ENCODE results near the gene HMCN2.

Gene HMCN2

DNA sequence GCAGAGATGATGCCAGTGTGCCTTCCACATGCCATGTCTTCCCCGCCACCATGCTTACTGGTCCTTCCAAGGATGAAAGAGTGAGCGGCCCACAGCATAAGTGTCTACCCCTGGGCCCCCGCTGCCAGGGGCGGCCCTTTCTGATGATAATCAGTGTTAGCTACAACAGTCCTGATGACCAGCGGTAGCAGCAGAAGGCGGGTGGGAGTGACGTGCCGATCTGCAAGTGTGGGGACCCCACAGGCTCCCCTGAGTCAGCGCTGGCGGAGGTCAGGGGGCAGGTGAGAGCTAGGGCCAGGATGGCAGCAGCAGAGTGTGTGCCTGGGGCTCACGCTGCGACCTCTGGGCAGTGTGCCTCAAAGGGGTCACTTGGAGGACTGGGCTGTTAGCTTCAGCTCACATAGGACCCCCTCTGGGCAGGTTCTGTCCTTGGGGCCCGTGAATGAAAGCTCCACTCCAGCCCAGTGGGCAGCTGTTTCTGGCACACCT is 80.4 kb downstream of the HMCN2 start:
- no peak for DNase-seq (ENCODE audit: low spot score)

DNA sequence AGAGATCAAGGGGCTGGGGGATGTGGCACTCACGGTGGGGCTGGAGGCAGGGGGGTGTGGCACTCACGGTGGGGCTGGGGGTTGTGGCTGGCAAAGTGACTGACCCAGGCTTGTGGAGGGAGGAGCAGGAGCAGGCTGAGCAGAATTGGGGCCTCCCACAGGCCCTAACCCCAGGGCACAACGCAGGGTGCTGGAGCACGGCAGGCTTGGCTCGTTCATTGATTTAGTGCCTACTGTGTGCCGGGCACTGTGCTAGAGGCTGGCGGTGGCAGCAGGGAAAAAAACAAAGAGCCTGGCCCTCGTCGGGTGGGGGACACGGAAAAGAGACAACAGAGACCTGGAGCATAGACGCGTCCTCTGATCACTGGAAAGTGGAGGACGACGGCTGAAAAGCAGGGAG is 80.9 kb downstream of the HMCN2 start:
- no peak for DNase-seq (ENCODE audit: low spot score)

DNA sequence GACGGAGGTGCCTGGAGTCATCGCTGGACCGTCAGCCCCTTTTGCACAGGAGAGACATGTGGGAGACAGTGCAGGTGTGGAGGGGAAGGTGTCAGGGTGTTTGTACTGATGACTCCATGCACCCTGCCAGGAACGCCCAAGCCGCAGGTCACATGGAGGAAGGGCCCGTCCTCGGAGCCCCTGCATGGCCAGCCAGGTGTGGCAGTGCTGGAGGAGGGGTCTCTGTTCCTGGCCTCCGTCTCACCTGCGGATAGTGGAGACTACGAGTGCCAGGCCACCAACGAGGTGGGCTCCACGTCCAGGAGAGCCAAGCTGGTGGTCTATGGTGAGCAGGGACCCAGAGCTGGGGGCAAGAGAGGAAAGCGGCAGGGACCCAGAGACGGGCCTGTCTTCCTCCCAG is 81.5 kb downstream of the HMCN2 start:
- no peak for DNase-seq (ENCODE audit: low spot score)

DNA sequence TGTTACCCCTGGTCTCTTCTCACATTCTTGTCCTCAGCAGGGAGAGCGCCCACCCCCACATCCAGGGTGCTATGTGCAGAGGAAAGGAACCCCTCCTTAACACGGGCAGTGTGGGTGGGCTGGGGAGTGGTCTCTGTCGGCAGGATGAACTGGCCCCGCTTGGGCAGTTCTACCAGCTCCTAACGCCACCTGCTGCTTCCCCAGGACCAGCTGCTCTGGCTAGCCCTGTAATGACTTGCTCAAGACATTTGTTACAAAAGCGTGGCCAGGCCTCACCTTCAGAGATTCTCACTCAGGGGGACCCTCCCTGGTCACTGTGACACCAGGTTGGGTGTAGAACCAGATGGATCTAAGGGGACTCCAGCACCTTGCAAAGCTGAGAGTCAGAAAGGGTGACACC is 82.4 kb downstream of the HMCN2 start:
- DNase-seq (ENCODE audit: low spot score), result no peak

DNA sequence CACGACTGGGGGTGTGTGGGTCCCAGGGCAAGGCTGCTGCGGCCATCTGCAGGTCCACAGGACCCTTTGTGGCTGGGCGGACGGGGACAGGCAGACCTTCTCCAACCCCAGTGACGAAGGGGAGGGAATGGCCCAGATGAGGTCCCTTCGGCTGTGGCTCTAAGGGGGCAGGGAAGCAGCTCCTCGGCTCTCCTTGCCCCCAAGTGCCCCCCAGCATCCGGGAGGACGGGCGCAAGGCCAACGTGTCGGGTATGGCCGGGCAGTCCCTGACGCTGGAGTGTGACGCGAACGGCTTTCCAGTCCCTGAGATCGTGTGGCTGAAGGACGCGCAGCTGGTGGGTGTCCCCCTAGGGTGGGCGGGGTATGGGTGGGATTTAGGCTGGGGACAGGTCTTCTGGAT is 82.8 kb downstream of the HMCN2 start:
- no peak for DNase-seq (ENCODE audit: low spot score)

DNA sequence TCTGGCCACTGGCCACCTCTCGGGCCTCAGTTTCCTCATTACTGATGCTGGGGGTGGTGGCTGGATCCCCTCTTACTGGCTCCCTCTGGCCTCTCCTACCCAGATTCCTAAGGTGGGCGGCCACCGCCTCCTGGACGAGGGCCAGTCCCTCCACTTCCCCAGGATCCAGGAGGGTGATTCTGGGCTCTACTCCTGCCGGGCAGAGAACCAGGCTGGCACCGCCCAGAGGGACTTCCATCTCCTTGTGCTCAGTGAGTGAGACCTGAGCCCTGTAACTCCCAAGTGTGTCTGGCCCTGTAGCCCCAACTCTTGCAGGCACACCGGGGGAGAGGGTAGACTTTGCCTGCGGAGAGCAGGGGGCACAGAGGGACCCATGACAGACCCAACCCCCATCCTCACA is 83.3 kb downstream of the HMCN2 start:
- DNase-seq (ENCODE audit: low spot score), result no peak

DNA sequence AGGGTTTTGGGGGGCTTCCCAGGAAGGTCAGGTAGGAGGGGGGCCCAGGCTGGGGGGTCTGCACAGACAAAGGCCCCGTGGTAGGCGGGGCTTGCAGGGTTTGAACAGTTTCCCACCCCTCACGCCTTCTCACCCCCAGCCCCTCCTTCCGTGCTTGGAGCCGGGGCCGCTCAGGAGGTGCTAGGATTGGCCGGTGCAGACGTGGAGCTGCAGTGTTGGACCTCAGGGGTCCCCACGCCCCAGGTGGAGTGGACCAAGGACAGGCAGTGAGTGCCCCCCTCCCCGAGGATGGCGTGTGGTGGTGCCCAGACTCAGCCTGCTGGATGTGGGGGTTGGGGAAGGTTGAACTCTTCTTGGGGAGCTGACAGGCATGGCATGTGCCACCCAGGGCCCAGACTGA is 83.8 kb downstream of the HMCN2 start:
- no peak for DNase-seq (ENCODE audit: low spot score)

DNA sequence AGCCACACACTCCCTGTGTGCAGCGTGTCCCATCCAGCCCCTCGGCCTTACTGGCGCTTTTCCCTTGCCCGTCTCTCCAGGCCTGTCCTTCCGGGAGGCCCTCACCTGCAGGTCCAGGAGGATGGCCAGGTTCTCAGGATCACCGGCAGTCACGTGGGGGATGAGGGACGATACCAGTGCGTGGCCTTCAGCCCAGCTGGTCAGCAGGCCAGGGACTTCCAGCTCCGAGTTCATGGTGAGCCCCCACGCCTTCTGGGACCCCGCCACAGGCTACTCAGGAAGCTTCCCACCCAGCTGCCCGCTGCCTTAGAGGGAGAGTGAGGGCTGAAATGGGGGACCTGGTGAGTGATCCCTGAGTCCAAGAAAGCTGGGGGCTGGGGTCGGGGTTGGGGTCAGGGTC is 85.8 kb downstream of the HMCN2 start:
- no peak for DNase-seq (ENCODE audit: low spot score)

DNA sequence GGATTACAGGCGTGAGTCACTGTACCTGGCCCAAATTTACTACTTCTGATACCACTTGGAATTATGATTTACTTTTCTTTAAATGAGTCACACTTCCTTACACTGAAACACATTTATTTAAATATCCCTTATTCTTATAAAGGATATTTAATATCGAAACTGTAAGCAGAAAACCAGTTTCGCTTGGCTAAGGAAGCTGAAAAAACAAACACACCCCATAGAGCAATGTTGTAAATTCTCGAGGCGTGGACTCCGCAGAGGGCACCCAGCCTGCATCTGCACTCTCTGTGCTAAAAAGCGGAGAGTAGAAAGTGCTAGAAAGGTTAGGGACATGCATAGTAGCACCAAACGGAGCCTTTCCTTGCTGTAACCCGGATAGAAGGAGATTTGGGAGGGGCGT is 86.5 kb downstream of the HMCN2 start:
- DNase-seq (ENCODE audit: low spot score), result no peak

DNA sequence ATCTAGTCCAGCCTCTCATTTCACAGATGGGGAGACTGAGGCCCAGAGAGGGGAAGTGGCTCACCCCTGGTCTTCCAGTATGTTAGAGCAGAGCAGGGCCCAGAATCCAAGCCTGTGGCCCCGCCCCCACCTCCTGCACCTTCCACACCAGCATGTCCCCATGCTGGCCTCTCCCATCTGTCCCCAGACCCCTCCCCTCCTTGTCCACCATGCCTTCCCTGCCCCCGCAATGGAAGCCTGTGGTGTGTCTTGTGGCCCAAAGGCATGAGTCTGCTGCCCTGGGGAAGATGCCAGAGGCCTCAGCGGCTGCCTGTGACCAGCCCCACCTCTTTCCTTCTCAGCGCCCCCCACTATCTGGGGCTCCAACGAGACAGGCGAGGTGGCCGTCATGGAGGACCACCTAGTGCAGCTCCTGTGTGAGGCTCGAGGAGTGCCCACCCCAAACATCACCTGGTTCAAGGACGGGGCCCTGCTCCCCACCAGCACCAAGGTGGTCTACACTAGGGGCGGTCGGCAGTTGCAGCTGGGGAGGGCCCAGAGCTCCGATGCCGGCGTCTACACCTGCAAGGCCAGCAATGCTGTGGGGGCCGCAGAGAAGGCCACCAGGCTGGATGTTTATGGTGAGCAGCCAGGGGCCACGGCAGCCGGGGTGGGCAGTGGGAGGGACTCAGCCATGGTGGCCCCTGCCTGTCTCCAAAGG is 87.2 kb downstream of the HMCN2 start:
- DNase-seq (ENCODE audit: low spot score), result no peak

DNA sequence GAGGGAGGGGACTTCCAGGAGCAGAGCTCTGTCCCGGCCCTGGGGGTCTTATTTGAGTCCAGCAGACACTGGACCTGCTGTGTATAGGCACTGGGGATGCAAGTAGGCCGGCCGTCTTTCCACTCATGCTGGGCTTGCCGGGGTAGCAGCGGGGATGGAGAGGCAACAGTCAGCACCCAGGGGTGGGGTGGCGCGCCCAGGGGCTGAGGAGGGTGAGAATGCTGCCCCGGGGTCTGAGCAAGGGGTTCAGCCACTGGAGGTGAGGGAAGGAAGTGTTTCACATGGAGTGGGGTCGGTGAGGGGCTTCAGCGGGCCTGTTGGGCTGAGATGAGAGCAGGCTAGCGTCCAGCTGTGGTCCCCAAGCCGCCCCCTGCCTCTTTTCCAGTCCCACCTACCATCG is 88.8 kb downstream of the HMCN2 start:
- no peak for DNase-seq (ENCODE audit: low spot score)

DNA sequence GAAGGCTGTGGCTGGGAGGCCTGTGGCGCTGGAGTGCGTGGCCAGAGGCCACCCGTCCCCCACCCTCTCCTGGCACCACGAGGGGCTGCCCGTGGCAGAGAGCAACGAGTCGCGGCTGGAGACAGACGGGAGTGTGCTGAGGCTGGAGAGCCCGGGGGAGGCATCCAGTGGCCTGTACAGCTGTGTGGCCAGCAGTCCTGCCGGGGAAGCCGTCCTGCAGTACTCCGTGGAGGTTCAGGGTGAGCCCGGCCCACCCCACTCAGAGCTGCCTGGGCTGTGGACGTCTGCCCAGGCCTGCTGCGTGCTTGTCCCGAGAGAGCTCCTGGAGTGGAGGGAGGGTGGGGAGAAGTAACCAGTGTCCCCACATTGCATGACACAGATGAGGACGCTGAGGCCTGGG is 89.2 kb downstream of the HMCN2 start:
- DNase-seq (ENCODE audit: low spot score), result no peak

DNA sequence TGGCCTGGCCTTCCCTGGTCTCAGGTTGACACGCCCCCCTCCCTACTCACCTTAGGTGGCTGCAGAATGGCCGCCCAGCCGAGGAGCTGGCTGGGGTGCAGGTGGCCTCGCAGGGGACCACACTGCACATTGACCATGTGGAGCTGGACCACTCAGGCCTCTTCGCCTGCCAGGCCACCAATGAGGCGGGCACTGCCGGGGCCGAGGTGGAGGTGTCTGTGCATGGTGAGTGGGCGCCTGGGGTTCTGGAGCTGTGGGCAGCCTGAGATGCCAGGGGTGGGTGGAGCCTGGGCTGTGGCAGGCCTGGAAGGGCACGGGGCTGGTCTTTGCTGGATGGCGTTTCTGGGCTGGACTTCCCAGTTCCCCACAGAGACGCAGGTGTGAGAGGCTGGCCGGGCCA is 90.5 kb downstream of the HMCN2 start:
- no peak for DNase-seq (ENCODE audit: low spot score)

DNA sequence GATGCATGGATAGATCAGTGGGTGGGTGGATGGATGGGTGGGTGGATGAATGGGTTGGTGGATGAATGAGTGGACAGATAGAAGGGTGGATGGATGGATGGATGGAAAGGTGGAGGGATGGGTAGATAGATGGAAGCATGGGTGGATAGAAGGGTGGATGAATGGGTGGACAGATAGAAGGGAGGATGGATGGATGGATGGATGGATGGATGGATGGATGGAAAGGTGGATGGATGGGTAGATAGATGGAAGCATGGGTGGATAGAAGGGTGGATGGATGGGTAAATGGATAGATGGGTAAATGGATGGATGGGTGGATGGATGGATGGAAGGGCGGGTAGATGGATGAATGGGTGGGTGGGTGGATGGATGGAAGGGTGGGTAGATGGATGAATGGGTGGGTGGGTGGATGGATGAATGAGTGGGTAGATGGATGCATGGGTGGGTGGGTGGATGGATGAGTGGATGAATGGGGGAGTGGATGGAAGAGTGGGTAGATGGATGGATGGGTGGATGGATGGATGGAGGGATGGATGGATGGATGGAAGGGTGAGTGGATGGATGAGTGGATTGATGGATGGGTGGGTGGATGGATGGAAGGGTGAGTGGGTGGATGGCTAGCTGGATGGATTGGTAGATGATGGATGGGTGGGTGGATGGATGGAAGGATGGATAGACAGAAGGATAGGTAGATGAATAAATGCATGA is 91.5 kb downstream of the HMCN2 start:
- no peak for DNase-seq (ENCODE audit: low spot score)

DNA sequence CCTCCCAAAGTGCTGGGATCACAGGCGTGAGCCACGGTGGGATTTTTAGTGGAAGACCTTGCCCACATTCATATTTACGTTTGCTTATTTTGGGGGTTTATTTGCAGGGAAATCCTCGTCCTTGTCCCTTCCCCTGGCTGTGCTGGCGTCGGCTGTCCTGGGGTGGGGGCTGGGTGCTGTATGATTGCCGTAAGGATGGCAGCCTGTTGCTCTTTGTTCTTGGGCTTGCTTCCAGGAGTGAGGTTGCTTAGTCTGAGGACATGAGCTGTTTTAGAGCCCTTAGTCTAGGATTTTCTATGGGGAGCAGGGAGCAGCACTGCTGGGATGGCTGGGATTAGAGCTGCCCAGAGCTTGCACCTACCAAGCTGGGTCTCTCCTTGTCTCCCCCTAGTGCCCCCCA is 93.4 kb downstream of the HMCN2 start:
- no peak for DNase-seq (ENCODE audit: low spot score)

DNA sequence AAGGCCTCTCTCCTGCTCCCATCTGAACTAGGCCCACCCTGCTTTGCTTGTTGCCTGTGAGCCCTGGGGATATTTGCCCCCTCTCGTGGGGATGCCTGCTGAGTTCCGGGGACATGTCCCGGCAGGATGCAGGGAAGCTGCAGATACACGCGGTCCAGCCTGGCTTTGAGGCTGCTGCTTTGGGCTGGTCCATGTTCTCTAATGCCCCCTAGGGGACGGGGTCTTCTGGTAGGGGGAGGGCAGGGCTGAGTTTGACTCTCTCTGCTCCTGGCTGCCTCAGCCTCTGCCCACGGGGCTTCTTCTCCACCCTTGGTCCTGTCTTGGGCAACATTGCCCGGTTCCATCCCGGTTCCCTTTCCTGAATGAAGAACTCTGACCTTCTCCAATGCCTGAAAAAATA is 94.3 kb downstream of the HMCN2 start:
- DNase-seq (ENCODE audit: low spot score), result no peak

DNA sequence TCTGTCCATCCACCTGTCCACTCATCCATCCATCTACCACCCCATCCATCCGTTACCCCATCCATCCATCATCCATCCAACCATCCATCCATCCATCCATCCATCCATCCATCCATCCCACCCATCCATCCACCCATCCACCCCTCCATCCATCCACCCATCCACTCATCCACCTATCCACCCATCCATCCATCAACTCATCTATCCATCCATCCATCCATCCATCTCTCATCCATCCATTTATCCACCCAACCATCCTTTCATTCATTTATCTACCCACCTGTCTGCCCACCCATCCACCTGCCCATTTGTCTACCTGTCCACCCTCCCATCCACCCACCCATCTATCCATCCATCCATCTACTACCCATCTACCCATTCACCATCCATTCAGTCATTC is 95.1 kb downstream of the HMCN2 start:
- DNase-seq (ENCODE audit: low spot score), result no peak

DNA sequence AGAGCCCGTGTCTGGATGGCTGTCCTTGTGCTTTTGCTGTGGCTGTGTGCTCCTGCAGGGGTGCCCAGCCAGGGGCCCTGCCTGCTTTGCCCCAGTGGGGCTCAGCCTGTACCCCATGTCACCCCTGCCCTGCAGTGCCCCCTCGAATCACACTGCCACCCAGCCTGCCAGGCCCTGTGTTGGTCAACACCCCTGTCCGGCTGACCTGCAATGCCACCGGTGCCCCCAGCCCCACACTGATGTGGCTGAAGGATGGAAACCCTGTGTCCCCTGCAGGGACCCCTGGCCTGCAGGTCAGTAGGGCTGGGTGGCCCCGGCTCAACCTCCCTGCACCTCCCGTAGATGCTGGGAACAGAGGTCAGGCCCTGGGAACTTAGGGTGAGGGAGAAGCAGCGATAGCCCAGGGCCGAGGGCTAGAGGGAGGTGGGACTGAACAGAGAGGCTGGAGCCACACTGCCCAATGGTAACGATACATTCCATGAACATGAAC is 96.4 kb downstream of the HMCN2 start:
- DNase-seq (ENCODE audit: low spot score), result no peak

DNA sequence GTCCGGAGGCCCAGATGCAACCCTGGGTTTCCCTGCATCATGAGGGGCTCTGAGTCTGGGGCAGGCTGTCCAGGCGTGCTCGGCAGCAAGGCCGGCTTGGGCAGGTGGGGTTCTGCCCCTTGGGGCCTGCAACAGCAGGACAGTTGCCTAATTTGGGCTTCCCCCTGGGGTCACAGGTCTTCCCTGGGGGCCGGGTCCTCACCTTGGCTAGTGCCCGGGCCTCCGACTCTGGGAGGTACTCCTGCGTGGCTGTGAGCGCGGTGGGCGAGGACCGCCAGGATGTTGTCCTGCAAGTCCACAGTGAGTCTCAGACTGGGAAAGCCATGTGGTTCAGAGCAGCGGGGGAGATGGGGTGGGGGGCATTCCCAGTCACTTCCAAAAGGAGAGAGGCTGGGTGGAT is 97.1 kb downstream of the HMCN2 start:
- DNase-seq (ENCODE audit: low spot score), result no peak

DNA sequence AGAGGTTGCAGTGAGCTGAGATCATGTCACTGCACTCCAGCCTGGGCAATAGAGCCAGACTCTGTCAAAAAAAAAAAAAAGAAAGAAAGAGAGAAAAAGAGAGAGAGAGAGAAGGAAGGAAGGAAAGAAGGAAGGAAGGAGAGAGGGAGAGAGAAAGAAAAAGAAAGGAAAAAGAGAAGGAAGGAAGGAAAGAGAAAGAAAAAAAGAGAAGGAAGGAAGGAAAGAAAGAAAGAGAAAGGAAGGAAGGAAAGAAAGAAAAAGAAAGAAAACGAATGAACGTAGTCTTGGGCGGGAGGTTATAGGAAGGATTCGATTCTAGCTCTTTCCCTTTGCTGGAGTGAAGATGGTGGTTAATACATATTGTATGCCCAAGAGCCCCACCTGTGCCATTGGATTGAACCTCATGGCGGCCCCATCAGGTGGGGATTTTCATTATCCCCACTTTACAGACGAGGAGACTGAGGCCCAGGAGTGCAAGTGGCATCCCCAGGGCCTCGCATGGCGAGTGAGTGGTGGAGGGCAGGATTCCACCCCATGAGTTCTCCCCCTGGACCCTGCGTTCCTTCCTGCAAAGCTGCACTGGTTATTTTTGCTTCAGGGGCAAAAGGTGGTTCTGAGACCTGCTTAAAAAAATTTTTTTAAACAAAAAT is 98.3 kb downstream of the HMCN2 start:
- DNase-seq (ENCODE audit: low spot score), result no peak

DNA sequence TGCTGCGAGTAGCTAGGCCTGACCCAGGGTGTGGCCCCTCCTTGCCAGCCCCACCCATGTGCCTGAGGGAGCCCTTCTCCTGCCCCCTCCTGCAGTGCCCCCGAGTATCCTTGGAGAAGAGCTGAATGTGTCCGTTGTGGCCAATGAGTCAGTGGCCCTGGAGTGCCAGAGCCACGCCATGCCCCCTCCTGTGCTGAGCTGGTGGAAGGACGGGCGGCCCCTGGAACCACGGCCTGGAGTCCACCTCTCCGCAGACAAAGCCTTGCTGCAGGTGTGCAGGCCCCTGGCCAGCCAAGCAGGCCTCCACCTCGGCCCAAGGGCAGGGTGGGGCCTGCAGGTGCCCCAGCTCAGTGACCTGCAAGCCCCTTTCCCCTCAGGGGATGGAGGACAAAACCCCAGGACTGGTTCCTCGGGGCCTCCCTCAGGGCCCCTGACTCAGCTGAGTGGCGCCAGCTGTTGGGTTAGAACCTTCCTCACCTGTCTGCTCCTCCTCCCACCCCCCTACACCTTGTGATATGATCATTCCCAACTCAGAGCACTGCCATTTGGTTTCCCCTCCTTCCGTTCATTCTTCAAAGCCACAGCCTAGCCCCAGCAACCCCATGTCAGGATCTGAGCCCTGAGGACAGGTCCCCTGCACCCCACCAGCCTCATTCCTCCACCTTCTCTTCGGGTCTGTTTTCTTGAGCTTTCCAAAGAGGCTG is 99.2 kb downstream of the HMCN2 start:
- DNase-seq (ENCODE audit: low spot score), result no peak

DNA sequence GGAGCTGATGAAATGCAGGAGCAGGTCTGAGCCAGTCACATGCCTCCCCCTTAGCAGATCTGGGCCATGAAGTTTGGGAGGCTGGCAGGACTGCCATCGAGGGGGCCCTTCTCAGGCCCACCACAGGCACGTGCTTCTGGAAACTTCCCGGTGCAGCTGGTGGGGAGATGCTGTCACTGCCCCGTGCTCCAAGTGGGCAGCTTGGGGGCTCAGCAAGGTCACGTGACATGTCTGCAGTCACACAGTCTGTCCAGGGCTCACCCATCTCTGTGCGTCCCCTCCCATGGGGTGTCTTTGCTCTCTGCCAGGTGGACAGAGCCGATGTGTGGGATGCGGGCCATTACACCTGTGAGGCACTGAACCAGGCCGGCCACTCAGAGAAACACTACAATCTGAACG is 99.8 kb downstream of the HMCN2 start:
- no peak for DNase-seq (ENCODE audit: low spot score)

DNA sequence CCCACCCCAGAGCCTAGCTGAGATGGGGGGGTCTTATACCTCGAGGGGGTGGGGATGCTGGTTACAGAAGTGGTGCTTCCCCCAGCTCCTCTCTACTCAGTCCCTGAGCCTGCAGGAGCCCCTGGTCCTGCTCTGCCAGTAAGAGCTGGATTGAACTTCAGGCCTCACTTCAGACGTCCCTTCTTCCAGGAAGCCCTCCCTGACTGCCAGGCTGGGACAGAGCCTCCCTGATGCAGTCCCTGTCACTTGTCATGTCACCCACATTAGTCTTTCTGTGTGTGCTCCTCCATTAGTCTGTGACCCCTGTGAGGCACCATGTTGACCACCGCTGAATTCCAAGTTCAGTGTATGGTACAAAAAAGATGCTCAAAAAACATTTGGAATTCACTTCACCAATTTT is 100.5 kb downstream of the HMCN2 start:
- DNase-seq (ENCODE audit: low spot score), result no peak
